CD4-positive, alpha-beta T cell (primary cell): ENCODE results near the gene RTN4RL1. TPM values are rescaled to one million over a fixed set of nuclear protein-coding genes. Genes with fewer than 3 reads are reported as not detected.
A peak's percentile ranks its signal among the peaks of the same experiment; 100 is the strongest.

Experiments
- ATAC-seq: fragments of 200-7000 bp; cut with Tn5 transposase; one replicate; pipeline ENCODE4 v1.10.0; 2022; ENCODE audit warnings: mild to moderate bottlenecking; ENCODE audit not compliant: poor library complexity
- CTCF ChIA-PET: fragments of 350-600 bp; sonication (Branson Sonifier 250); formaldehyde crosslinking; loops from one replicate; lab custom pipeline; 2021; ENCODE audit warnings: antibody characterized with exemption, inconsistent platforms; lab: Charles Lee
- POLR2A ChIA-PET: fragments of 350-600 bp; sonication (Branson Sonifier 250); formaldehyde crosslinking; loops from one replicate; lab custom pipeline; 2021; ENCODE audit warnings: antibody characterized with exemption, inconsistent platforms; lab: Charles Lee
- DNase-seq, 14 experiments: peaks; one replicate each; pipeline ENCODE4 v3.0.0-alpha.2; 2013 to 2020; ENCODE audit warnings: mixed read lengths in 2 of 14
- H3K27ac ChIP-seq, 2 donors: one replicate each; pipeline versions ENCODE4 v1.5.1 to v1.7.0; 2013; ENCODE audit warnings: low read length in 2 of 2, low read depth in 1 of 2, mild to moderate bottlenecking in 1 of 2
- H3K27me3 ChIP-seq, 2 experiments: 1 replicate in 1 of 2; 2 replicates in 1 of 2; pipeline versions ENCODE4 v1.6.1 to v1.7.0; 2013; ENCODE audit warnings: low read length in 2 of 2, control low read depth in 1 of 2, mild to moderate bottlenecking in 1 of 2, moderate library complexity in 1 of 2; ENCODE audit not compliant: insufficient read depth in 2 of 2, control insufficient read depth in 1 of 2
- H3K36me3 ChIP-seq: one replicate; pipeline ENCODE4 v1.6.1; 2013; ENCODE audit warnings: low read length, control low read depth; ENCODE audit not compliant: insufficient read depth
- H3K4me1 ChIP-seq: one replicate; pipeline ENCODE4 v1.6.1; 2013; ENCODE audit warnings: low read length, control low read depth; ENCODE audit not compliant: insufficient read depth
- H3K4me3 ChIP-seq: one replicate; pipeline ENCODE4 v1.5.1; 2013; ENCODE audit warnings: mild to moderate bottlenecking, low read length, moderate library complexity
- H3K9me3 ChIP-seq, 2 experiments: 1 replicate in 1 of 2; 2 replicates in 1 of 2; pipeline versions ENCODE4 v1.6.1 to v1.7.0; 2013; ENCODE audit warnings: low read length in 2 of 2, mild to moderate bottlenecking in 2 of 2, control low read depth in 1 of 2, moderate library complexity in 1 of 2; ENCODE audit not compliant: control insufficient read depth in 1 of 2, insufficient read depth in 1 of 2
- H3K27ac Mint-ChIP-seq: one replicate; pipeline ENCODE4 v1.8.0; 2020; ENCODE audit warnings: mixed read lengths
- H3K27me3 Mint-ChIP-seq: one replicate; pipeline ENCODE4 v1.8.0; 2021; ENCODE audit warnings: mixed read lengths
- H3K36me3 Mint-ChIP-seq: one replicate; pipeline ENCODE4 v1.8.0; 2021; ENCODE audit warnings: low read depth, mixed read lengths
- H3K4me1 Mint-ChIP-seq: one replicate; pipeline ENCODE4 v1.8.0; 2021; ENCODE audit warnings: low read depth, mixed read lengths
- H3K4me3 Mint-ChIP-seq: one replicate; pipeline ENCODE4 v1.8.0; 2020; ENCODE audit warnings: mild to moderate bottlenecking, mixed read lengths
- H3K9me3 Mint-ChIP-seq: one replicate; pipeline ENCODE4 v1.8.0; 2020; ENCODE audit warnings: mixed read lengths
- intact Hi-C, 2 experiments: fragments of 100-400 bp; cut with DNase I in 1 of 2; cut with micrococcal nuclease in 1 of 2; formaldehyde crosslinking; loops; one replicate each; pipeline versions ENCODE4 v1.15.1 to v1.9.0; 2023 to 2025; cut with DNase I, micrococcal nuclease
- total RNA-seq, 174 experiments: library from RNA in 2 of 174; stranded (reverse) in 2 of 174; gene quantifications; one replicate each; pipeline ENCODE4 v1.2.3 and lab custom pipeline; 2021 to 2026
- TF ChIP-seq, protein P1 (sequence below): fragments of 200-600 bp; IDR thresholded peaks from one replicate; pipeline ENCODE4 v1.8.0; 2022; ENCODE audit warnings: antibody characterized with exemption, mild to moderate bottlenecking

RTN4RL1 gene
- total RNA-seq, 2 experiments from 2014 or later: 0.06 to 0.11 TPM

DNA sequence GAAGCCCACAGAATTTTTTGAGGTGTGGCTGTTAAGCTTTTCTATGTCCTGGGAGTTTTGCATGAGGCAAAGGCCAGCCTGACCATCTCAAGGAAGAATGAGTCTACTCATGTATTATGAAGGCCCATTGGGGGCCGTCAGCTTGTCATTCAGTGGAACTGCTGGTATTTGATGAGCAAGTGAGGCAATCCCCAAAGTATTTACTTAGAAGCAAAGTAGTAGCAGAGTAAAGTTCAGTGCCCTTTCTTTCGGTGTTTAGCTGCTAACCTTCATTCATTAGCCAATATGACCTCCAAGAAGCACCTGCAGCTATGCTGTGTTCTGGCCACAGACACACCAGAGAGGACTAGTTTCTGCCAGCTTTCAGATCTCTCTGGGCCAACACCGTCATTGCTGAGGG, 115.1 kb downstream of the RTN4RL1 start:
- Mint-ChIP-seq H3K36me3 (no peaks in the 10 kb centered on the region), H3K9me3 (no peaks in the 10 kb centered on the region), H3K4me1 (peaks cover 15% of the 10 kb centered on the region), H3K27me3 (peaks cover 75% of the 10 kb centered on the region), H3K27ac (no peak overlapping the region), H3K4me3 (no peak overlapping the region)
- H3K4me1 ChIP-seq: peaks cover 13% of the 10 kb centered on the region
- no peak overlapping the region for H3K4me3 ChIP-seq
- TF ChIP-seq, protein P1, sequence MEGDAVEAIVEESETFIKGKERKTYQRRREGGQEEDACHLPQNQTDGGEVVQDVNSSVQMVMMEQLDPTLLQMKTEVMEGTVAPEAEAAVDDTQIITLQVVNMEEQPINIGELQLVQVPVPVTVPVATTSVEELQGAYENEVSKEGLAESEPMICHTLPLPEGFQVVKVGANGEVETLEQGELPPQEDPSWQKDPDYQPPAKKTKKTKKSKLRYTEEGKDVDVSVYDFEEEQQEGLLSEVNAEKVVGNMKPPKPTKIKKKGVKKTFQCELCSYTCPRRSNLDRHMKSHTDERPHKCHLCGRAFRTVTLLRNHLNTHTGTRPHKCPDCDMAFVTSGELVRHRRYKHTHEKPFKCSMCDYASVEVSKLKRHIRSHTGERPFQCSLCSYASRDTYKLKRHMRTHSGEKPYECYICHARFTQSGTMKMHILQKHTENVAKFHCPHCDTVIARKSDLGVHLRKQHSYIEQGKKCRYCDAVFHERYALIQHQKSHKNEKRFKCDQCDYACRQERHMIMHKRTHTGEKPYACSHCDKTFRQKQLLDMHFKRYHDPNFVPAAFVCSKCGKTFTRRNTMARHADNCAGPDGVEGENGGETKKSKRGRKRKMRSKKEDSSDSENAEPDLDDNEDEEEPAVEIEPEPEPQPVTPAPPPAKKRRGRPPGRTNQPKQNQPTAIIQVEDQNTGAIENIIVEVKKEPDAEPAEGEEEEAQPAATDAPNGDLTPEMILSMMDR: no peak
- H3K27ac ChIP-seq: no peak overlapping the region
- ChIA-PET POLR2A (no interaction called here), CTCF (no interaction called here)
- peaks cover 48 to 51% of the 10 kb centered on the region in 2 experiments for H3K27me3 ChIP-seq
- intact Hi-C loops: loop anchor here in 1 of 2 experiments (5.0 kb wide), 1 partner anchor 132 kb away; the partner anchor contains the start of gene OVCA2
- ATAC-seq (no peak), DNase-seq (no peak)
- no peaks in the 10 kb centered on the region for H3K9me3 ChIP-seq
- no peaks in the 10 kb centered on the region for H3K36me3 ChIP-seq

DNA sequence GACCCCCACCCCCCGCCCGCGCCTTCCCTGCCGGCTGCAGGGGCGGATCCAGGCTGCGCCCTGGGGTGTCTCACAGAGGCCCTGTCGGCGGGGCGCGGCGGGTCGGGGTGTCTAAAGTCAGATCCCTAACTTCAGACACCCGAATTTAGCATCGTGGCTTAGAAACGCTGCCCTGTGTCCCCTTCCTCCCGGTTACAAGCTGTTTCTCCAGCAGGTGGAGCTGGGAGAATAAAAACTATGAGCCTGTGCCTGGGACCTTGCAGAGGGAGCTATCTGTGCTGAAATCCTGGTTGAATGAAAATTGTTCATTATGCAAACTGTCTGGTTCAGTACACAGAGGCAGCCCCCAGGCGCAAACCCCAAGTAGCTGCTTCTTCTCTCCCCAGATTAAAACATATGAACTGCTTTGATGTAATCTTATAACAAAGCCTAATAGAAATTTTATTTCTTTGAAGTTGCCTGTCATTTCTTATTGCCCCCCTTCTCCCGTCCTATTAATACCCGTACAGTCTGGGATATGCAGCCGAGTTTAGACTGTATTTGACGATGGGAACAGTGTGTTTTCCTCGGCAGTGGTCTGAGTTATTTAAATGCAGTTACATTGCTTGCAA, 116.3 kb downstream of the RTN4RL1 start:
- DNase-seq (peak in 11 of 14 experiments; percentile 4 to 55 (median 23)), ATAC-seq (peak; percentile 54)
- Histone ChIP-seq H3K27ac (no peak overlapping the region), H3K27me3 (peaks cover 51 to 56% of the 10 kb centered on the region in 2 experiments), H3K9me3 (no peaks in the 10 kb centered on the region), H3K4me3 (peak overlapping the region; percentile 34), H3K36me3 (no peaks in the 10 kb centered on the region), H3K4me1 (peaks cover 13% of the 10 kb centered on the region)
- Mint-ChIP-seq H3K4me1 (peaks cover 15% of the 10 kb centered on the region), H3K27me3 (peaks cover 76% of the 10 kb centered on the region), H3K27ac (no peak overlapping the region), H3K36me3 (no peaks in the 10 kb centered on the region), H3K4me3 (peak overlapping the region; percentile 68), H3K9me3 (no peaks in the 10 kb centered on the region)
- intact Hi-C loops: loop anchor here in 1 of 2 experiments (5.0 kb wide), 1 partner anchor 133 kb away; the partner anchor contains the start of gene OVCA2
- POLR2A ChIA-PET: no interaction called here
- TF ChIP-seq, protein P1: peak; percentile 41
- CTCF ChIA-PET: interaction anchor here (1.4 kb wide), 1 partner anchor 117 kb away, joined by 3 read pairs; no protein-coding TSS in a partner anchor

DNA sequence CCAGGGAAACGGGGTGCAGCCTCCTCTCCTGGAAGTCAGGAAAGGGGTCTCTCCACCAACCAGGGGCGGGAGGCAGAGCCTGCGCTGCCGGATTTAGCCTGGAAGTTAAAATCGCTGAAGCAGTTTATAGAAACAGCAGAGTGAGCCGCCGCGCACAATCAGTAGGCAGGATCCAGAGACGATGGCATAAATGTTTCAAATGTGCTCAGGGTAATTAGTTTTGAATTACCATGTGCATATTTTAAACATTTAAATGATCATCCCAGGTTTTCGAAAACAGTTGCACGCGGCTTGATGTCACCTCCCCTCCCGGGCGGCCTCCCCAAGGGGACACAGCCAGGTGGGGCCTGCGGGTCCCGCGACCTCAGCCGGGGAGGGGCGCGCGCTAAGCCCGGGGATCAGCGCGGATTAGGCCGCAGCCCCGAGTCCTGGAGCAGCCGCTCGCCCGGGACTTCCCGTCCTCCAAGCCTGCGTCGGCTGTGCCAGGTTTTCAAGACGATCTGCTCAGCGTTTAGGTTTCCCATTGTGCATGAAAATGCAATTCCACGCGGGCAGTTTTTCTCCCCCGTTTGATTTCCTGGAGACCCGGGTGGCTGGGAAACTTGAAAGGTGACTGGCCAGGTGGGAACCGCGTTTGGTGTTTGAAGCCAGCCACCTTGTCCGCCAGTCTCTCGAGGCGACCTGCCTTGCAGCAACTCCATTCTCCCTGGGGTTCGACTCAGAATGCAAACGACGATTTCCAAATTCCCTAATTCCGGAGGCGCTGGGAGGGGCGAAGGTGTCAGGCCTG, 117.0 kb downstream of the RTN4RL1 start:
- Histone ChIP-seq H3K36me3 (no peaks in the 10 kb centered on the region), H3K4me1 (peaks cover 13% of the 10 kb centered on the region), H3K9me3 (no peaks in the 10 kb centered on the region), H3K27ac (no peak overlapping the region), H3K4me3 (peak overlapping the region; percentile 34), H3K27me3 (peaks cover 51 to 56% of the 10 kb centered on the region in 2 experiments)
- no peak overlapping the region for H3K27ac Mint-ChIP-seq
- H3K36me3 Mint-ChIP-seq: no peaks in the 10 kb centered on the region
- intact Hi-C loops: loop anchor here in 1 of 2 experiments (5.0 kb wide), 1 partner anchor 134 kb away; the partner anchor contains the start of gene OVCA2
- peak; percentile 74 for ATAC-seq
- POLR2A ChIA-PET: no interaction called here
- peak overlapping the region; percentile 54 for H3K4me3 Mint-ChIP-seq
- H3K9me3 Mint-ChIP-seq: no peaks in the 10 kb centered on the region
- CTCF ChIA-PET: interaction anchor here (1.4 kb wide), 1 partner anchor 118 kb away, joined by 3 read pairs; no protein-coding TSS in a partner anchor
- peaks cover 15% of the 10 kb centered on the region for H3K4me1 Mint-ChIP-seq
- peaks cover 76% of the 10 kb centered on the region for H3K27me3 Mint-ChIP-seq
- DNase-seq: peak in 7 of 14 experiments; percentile 3 to 50 (median 16)
- TF ChIP-seq, protein P1: no peak
